Femur (tissue), 1 donor: ENCODE measurements around the gene FERMT1.
"Not testable (repeated sequence)": the region's sequence is repeated elsewhere in the genome, so short reads cannot be mapped to it uniquely, and the experiment has no call there.

ENCODE experiments used
- DNase-seq: peaks from one replicate; pipeline ENCODE4 v3.0.0-alpha.2; 2017

Gene FERMT1

DNA sequence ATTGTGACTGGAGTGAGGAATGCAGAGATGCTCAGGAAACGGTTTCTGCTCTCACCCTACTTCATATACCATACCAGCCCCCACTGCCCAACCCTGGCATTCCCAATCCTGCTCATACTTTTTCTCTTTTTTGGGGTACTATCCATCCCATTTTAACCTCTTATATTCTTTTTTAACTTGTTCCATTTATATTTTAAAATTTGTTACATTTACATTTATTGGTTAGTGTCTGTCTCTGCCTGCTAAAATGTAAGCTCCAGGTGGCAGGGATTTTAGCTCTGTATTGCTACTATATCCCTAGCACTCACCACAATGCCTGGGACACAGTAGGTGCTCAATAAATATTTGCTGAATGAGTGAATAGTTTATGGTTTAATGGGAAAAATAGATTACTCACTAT lies 8.1 kb downstream of the FERMT1 start:
- no peak for DNase-seq

DNA sequence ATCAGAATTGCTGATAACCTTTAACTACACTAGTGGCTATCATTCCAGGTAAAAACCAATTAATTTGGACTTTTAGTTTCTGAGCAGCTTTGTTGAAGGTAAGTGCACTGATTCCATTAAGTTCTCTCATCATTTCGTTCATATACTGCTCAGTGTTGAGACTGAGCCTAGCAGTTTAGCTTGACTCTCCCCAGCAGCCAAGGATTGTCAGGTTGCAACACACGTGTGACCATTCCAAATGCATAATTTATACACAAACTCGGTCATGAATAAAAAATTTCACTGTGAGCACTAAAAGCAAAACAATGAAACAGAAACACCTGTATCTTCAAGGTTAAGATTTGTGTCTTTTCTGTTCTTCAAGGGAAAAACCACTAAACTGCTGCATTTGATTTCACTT lies 8.9 kb downstream of the FERMT1 start:
- DNase-seq, result no peak

GRCh38 chr20:6112965-6113364 lies 9.9 kb downstream of the FERMT1 start:
- DNase-seq, result not testable (repeated sequence)

DNA sequence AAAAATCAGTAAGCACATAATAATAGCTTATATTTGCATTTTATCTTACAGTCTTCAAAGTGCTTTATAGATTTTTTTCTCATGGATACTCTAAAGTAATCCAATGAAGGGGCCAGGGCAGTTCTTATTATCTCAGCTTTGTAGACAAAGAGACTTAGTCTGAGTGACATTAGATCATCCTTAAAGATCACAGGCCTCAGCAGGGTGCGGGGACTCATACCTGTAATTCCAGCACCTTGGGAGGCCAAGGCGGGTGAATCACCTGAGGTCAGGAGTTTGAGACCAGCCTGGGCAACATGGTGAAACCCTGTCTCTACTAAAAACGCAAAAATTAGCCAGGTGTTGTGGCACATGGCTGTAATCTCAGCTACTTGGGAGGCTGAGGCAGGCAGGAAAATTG lies 14.5 kb downstream of the FERMT1 start:
- no peak for DNase-seq

- DNase-seq, result no peak
Observed at GRCh38 chr20:6104493-6105188, 18.2 kb downstream of the FERMT1 start.

DNA sequence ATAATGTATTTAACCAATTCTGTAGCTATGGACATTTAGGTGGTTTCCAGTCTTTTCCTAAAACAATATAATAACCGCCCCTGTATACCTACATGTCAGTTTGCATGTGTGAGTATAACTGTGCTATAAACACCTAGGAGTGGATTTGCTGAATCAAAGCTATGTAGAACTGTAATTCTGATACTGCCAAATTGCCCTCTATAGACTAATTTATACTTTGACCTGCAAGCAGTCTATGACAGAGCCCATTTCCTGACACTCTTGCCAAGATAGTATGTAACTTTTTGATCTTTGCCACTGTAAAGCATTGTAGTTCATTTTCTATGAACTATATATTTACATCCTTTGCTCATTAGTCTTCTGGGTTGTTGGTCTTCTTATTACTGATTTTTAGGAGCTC lies 19.5 kb downstream of the FERMT1 start:
- DNase-seq, result no peak

DNA sequence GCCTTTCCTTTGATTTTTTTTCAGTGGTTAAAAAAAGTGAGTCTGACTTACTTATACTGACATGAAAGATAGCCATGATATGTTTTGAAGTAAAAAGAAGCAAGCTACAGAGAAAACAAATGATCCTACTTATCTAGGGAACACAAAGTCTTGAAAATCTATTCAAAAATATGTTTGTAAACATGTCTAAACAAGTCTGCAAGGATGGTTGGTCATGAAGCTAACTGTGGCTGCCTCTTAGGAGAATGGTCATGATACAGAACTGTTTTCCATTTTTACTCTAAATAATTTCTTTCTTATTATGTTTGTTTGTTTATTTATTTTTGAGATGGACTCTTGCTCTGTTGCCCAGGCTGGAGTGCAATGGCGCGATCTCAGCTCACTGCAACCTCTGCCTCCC lies 21.5 kb downstream of the FERMT1 start:
- DNase-seq, result no peak

- no peak for DNase-seq
Observed at GRCh38 chr20:6100246-6100645, 22.6 kb downstream of the FERMT1 start.

DNA sequence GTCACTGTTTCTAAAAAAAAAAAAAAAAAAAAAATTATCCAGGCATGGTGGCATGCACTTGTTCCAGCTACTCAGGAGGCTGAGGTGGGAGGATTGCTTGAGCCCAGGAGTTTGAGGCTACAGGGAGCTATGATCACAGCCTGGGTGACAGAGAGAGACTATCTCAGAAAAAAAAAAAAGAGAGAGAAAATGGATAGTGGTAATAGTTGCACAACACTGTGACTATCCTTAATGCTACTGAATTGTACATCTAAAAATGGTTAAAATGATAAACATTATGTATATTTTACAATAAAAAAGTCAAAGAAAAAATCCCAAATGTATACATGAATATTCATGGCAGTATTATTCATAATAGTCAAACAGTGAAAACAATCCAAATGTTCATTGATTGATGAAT lies 23.0 kb downstream of the FERMT1 start:
- no peak for DNase-seq

DNA sequence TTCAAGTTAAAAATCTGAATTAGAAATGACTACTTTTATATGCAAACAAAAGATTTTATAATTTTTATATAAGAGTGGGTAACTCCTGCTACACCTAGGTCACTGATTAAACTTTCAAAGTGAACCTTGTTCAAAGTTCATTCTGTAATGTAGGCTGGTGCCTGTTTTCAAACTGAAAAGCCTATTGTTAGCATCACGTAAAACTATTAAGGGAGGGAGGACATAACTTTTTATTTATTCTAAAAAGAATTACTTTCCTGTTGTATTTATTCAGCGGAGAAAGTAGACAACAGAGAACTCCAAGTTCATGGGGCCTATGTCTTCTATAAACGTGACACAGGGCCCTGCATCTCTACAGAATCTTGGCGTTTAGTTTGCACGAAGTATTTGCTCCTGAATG lies 27.4 kb downstream of the FERMT1 start:
- DNase-seq, result no peak

DNA sequence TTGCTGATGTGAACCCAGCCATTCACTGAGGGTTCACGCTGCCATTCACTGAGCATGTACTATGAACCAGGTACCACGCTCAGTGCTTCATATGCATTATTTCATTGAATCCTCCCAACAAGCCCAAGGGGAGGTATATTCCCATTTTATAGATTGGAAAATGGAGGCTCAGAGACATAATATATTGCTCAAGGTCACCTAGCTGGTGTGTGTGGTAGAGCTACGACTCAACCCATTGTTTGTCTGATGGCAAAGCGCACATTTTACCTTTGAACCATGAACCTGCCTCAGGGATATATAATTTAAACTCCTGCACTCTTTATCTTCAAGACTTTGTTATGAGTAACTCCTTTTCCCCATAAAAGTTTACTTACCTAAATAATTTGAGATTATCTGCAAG lies 28.3 kb downstream of the FERMT1 start:
- no peak for DNase-seq

- no peak for DNase-seq
Observed at GRCh38 chr20:6094063-6094462, 28.8 kb downstream of the FERMT1 start.

DNA sequence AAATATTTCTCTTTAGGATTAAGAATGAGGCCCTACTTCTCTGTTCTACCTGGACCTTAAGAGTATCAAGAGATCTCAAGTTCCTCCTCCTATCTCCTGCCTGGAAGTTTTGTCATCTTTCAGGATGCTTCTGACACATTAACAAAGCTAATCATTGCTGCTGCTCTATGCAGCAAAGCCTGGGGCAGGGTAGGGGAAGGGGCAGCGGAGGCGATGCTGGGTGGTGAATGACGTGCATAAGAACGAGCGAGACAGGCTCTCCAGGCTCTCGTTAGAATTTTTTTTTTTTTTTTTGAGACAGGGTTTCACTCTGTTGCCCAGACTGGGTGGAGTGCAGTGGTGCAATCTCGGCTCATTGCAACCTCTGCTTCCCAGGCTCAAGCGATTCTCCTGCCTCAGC lies 31.2 kb downstream of the FERMT1 start:
- DNase-seq, result no peak

DNA sequence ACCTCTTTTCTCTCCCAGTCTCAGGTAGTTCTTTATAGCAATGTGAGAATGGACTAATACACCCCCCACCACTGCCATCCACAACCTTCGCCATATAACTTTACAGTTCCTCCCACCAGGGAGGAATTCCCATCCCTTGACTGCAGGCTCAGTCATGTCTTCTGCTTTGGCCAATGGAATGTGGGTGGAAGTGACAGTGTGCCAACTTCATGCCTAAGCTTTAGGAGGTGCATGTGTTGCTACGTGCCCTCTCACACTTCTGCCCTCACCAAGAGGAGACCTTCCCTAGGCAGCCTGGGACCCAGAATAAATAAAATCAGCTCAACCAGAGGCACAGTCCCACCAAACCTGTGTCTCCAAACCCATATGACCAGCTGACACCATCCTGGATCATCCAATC lies 36.0 kb downstream of the FERMT1 start:
- no peak for DNase-seq

GRCh38 chr20:6083926-6084325 lies 38.9 kb downstream of the FERMT1 start:
- no peak for DNase-seq

GRCh38 chr20:6081236-6081635 lies 41.6 kb downstream of the FERMT1 start:
- no peak for DNase-seq

DNA sequence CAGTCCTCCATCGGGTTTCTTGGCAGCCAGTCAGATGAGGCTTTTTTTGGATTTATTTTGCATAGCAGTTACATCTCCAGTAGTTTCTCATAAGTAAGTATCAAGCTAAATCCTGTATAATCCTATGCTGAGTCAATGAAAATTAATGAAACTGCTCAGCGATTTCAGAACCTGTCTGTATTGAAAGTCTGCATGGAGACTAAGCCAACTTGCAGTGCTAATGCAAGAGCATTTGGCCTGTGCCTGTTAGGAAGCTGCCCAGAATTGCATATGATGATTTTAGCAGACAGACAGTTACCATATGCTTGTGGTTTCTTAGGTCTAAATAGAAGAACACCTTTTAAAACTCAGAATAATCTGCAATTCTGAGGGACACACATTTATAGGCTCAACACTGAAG lies 43.8 kb downstream of the FERMT1 start:
- peak; percentile 60 for DNase-seq

DNA sequence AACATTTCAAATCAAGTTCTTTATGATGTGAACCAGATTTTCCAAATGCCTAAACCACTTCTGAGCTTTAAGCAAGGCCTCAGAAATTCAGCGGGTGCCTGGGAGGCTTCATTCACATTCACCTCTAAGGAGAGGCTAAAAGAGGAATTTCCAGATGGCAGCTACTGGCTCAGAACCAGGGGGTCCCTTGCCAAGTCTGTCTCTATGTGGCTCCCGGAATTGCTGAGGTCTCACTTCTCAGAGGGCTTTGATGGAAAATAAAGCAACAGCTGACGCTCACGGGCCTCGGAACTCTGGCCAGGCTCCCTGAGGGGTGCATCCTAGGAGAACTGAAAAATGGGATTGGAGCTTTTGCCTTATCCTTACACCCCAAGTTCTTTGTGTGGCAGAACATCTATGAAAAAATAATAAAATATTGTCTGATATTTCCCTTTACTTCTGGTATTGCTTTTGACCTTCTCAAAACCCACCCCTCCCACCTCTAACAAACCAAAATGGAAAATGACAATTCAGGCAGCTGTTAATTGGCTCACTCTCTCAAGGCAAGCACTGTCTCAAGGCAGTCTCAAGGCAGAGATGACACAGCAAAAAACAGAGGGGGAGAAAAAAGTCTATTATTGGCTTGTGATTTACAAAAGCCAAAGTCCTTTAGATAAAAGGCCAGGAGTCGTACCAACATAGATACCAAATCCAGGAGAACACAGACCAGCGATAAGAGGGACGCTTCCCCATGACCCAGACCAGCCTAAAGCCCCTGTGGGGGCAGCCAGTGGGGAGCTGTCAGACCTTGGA lies 47.2 kb downstream of the FERMT1 start:
- peak; percentile 89 for DNase-seq

- DNase-seq, result no peak
Observed at GRCh38 chr20:6074784-6075183, 48.0 kb downstream of the FERMT1 start.

DNA sequence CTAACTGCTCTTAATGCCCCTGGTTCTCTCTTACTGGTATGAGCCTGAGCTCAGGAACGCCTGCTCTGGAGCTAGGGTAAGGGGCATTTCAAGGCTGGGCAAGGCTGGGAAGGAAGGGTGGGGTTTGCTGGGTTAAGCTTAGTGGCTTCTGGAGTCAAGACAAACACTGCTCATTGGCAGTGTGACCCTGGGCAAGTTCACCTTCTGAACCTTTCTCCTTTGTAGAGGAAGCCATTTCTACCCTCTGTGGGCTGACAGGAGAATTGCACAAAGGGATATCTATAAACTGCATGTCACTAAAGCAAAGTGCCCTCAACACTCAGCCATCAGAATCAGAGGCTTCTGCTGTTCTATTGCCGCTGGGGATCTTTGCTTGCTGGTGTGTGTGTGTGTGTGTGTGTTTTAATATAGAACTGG lies 48.7 kb downstream of the FERMT1 start:
- DNase-seq, result no peak

GRCh38 chr20:6070829-6071695 lies 51.8 kb downstream of the FERMT1 start:
- no peak for DNase-seq

DNA sequence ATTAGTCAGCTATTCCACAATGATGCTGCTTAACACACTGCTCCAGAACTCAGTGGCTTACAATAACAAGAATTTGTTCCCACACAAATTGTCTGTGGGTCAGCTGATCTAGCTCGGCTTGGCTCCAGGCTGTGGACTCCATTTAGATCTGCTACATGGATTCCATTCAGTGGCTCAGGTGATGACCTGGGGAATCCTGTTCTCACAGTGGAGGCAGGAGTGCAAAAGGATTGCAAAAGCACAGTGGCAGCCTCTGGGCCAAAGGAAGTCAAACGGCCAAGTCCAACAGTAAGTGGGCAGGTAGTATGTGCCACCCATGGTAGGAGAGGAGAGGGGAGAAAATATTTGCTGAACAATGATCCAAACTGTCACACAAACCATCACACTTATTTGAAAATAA lies 53.2 kb downstream of the FERMT1 start:
- no peak for DNase-seq

- DNase-seq, result no peak
Observed at GRCh38 chr20:6067763-6068318, 55.0 kb downstream of the FERMT1 start.
